Panc1 (cell line): ENCODE data around the gene TNFAIP2. TPM values are rescaled to one million over a fixed set of nuclear protein-coding genes. Genes with fewer than 3 reads are reported as not detected.

ENCODE experiments used
- ATAC-seq: fragments of 200-7000 bp; cut with Tn5 transposase; 2 replicates; pipeline ENCODE4 v1.9.1; 2020; ENCODE audit warnings: mild to moderate bottlenecking, moderate library complexity
- BruUV-seq: library from RNA; stranded (reverse); fragments of 400-500 nt; replicated peaks from 2 replicates; lab custom pipeline; 2021; lab: Mats Ljungman, UMichigan
- CTCF ChIA-PET: fragments of 300-600 bp; sonication (Branson Sonifier 250); formaldehyde crosslinking; loops from one replicate; lab custom pipeline; 2022; ENCODE audit warnings: antibody characterized with exemption; lab: Charles Lee
- POLR2A ChIA-PET: fragments of 300-600 bp; sonication (Branson Sonifier 250); formaldehyde crosslinking; loops from one replicate; lab custom pipeline; 2022; ENCODE audit warnings: antibody characterized with exemption; lab: Charles Lee
- DNase-seq: peaks from one replicate; pipeline ENCODE4 v3.0.0-alpha.2; 2010; ENCODE audit warnings: low read depth, low spot score
- H3K27ac ChIP-seq: 2 replicates; pipeline ENCODE4 v1.5.1; 2011; ENCODE audit warnings: mild to moderate bottlenecking, low read length, inconsistent platforms
- H3K27me3 ChIP-seq: fragments of 200-500 bp; sonication (Bioruptor generic); 2 replicates; pipeline ENCODE4 v1.6.0; 2014; ENCODE audit warnings: low read length, inconsistent platforms; ENCODE audit not compliant: control insufficient read depth, insufficient read depth
- H3K36me3 ChIP-seq: fragments of 200-500 bp; sonication (Bioruptor generic); 2 replicates; pipeline ENCODE4 v1.5.1; 2014; ENCODE audit warnings: inconsistent platforms, mild to moderate bottlenecking, low read length, moderate library complexity; ENCODE audit not compliant: control insufficient read depth, insufficient read depth
- H3K4me1 ChIP-seq: 2 replicates; pipeline ENCODE4 v1.5.1; 2011; ENCODE audit warnings: inconsistent platforms, mild to moderate bottlenecking, low read length, moderate library complexity; ENCODE audit not compliant: control insufficient read depth, insufficient read depth
- H3K4me3 ChIP-seq, 2 experiments: 2 replicates each; pipeline ENCODE4 v1.5.1; 2011 to 2012; ENCODE audit warnings: low read depth in 2 of 2, low read length in 2 of 2, mild to moderate bottlenecking in 2 of 2, inconsistent platforms in 1 of 2, moderate library complexity in 1 of 2
- H3K9me3 ChIP-seq: fragments of 200-500 bp; sonication (Bioruptor generic); 2 replicates; pipeline ENCODE4 v1.5.1; 2014; ENCODE audit warnings: low read depth, mild to moderate bottlenecking, inconsistent platforms, low read length, moderate library complexity; ENCODE audit not compliant: control insufficient read depth, insufficient read depth
- CTCF ChIP-seq: fragments of 450-650 bp; IDR thresholded peaks from 2 replicates; pipeline ENCODE4 v1.5.1; 2017; ENCODE audit warnings: mild to moderate bottlenecking
- POLR2AphosphoS5 ChIP-seq: IDR thresholded peaks from 2 replicates; pipeline ENCODE4 v1.6.1; 2012; ENCODE audit warnings: mild to moderate bottlenecking, low read depth, low read length, moderate library complexity
- REST ChIP-seq, 2 experiments: IDR thresholded peaks; 2 replicates each; pipeline ENCODE4 v1.6.1; 2011 to 2012; ENCODE audit warnings: low read depth in 2 of 2, control low read depth in 1 of 2, low read length in 1 of 2, mild to moderate bottlenecking in 1 of 2, moderate library complexity in 1 of 2; ENCODE audit not compliant: insufficient read depth in 1 of 2
- SIN3A ChIP-seq: IDR thresholded peaks from 2 replicates; pipeline ENCODE4 v1.6.1; 2012; ENCODE audit warnings: low read depth, mild to moderate bottlenecking, low read length, moderate library complexity, borderline replicate concordance; ENCODE audit not compliant: insufficient read depth
- TCF7L2 ChIP-seq: IDR thresholded peaks from 2 replicates; pipeline ENCODE4 v1.6.1; 2011; ENCODE audit warnings: mild to moderate bottlenecking, low read depth, low read length, inconsistent platforms
- in situ Hi-C: cut with HindIII; loops from 2 replicates; pipeline ENCODE4 v1.10.0; 2016; ENCODE audit warnings: low sequenced_read_pairs, low pct_unique_long_range_greater_than_20kb
- intact Hi-C: fragments of 100-400 bp; cut with micrococcal nuclease; formaldehyde crosslinking; loops from one replicate; pipeline ENCODE4 v1.10.0; 2022; ENCODE audit not compliant: unreplicated experiment
- total RNA-seq: library from RNA; stranded (reverse); gene quantifications from one replicate; pipeline ENCODE4 v1.2.1, GENCODE V29; 2021; ENCODE audit not compliant: unreplicated experiment

TNFAIP2 gene
- total RNA-seq, 1 experiment from 2014 or later, result 491 TPM

GRCh38 chr14:103111232-103111868 lies 11.9 kb upstream of the TNFAIP2 start:
- peak overlapping the region; percentile 82 for H3K27ac ChIP-seq
- H3K36me3 ChIP-seq, result no peaks in the 10 kb centered on the region
- peak; percentile 22 for ATAC-seq
- intact Hi-C loops (no loop called here), in situ Hi-C loops (no loop called here)
- no peak for TF ChIP-seq SIN3A
- no peak for TF ChIP-seq TCF7L2
- TF ChIP-seq POLR2AphosphoS5, result no peak
- TF ChIP-seq REST (IDR thresholded peaks at IDR 0.05; ENCODE audit: insufficient read depth in 1 of 2, low read depth in 2 of 2, low read length in 1 of 2), result no peak
- TF ChIP-seq CTCF, result no peak
- BruUV-seq, result no TSS peak
- POLR2A ChIA-PET, result no interaction called here
- DNase-seq, result no peak
- no peaks in the 10 kb centered on the region for H3K27me3 ChIP-seq
- H3K9me3 ChIP-seq, result no peaks in the 10 kb centered on the region
- H3K4me1 ChIP-seq, result peaks cover 61% of the 10 kb centered on the region
- no peak overlapping the region for H3K4me3 ChIP-seq
- CTCF ChIA-PET, result no interaction called here

- in situ Hi-C loops (no loop called here), intact Hi-C loops (no loop called here)
- no TSS peak for BruUV-seq
- DNase-seq (no peak), ATAC-seq (0 out of 2 replicates have a peak, but pooled peaks have one; percentile 5)
- no peaks in the 10 kb centered on the region for H3K36me3 ChIP-seq
- no peaks in the 10 kb centered on the region for H3K9me3 ChIP-seq
- ChIA-PET POLR2A (no interaction called here), CTCF (interaction anchor here (0.5 kb wide), 1 partner anchor 45 kb away, joined by 5 read pairs; no protein-coding TSS in a partner anchor)
- H3K27me3 ChIP-seq, result no peaks in the 10 kb centered on the region
- peak overlapping the region; percentile 82 for H3K27ac ChIP-seq
- H3K4me3 ChIP-seq, result no peak overlapping the region
- TF ChIP-seq POLR2AphosphoS5, result no peak
- no peak for TF ChIP-seq SIN3A
- no peak for TF ChIP-seq CTCF
- TF ChIP-seq REST (IDR thresholded peaks at IDR 0.05; ENCODE audit: insufficient read depth in 1 of 2, low read depth in 2 of 2, low read length in 1 of 2), result no peak
- no peak for TF ChIP-seq TCF7L2
- H3K4me1 ChIP-seq, result peaks cover 64% of the 10 kb centered on the region
Measured at GRCh38 chr14:103112400-103113243, 10.6 kb upstream of the TNFAIP2 start.
